CD4-positive, alpha-beta T cell treated with Interleukin-21 for 1 hour (primary cell): ENCODE results near the gene MGAT5B.
A peak's percentile ranks its signal among the peaks of the same experiment; 100 is the strongest.
"Not testable (repeated sequence)": the region's sequence is repeated elsewhere in the genome, so short reads cannot be mapped to it uniquely, and the experiment has no call there.

ENCODE experiments used
- DNase-seq: peaks from one replicate; pipeline ENCODE4 v3.0.0-alpha.2; 2020

MGAT5B gene

GRCh38 chr17:76849160-76849559 lies 19.0 kb upstream of the MGAT5B start:
- DNase-seq = not testable (repeated sequence)

DNA sequence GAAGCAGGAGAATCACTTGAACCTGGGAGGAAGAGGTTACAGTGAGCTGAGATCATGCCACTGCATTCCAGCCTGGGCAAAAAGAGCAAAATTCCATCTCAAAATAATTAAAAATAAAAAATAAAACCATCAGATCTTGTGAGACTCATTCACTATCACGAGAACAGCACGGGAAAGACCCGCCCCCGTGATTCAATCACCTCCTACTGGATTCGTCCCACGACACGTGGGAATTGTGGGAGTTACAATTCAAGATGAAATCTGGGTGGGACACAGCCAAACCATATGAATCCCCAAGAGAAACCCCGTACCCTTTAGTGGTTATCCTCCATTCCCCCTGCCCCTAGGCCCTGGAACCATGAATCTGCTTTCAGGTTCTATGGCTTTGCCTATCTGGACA lies 15.4 kb upstream of the MGAT5B start:
- DNase-seq = no peak

DNA sequence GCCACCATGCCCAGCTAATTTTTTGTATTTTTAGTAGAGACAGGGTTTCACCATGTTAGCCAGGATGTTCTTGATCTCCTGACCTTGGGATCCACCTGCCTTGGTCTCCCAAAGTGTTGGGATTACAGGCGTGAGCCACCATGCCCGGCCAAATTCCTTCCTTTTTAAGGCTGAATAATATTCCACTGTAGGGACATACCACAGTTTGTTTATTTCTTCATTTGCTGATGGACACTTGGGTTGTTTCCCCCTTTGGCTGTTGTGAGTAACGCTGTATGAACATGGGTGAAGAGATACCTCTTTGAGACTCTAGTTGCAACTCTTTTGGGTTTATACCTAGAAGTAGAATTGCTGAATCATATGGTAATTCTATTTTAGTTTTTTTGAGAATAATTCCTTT lies 13.1 kb upstream of the MGAT5B start:
- DNase-seq = no peak

DNA sequence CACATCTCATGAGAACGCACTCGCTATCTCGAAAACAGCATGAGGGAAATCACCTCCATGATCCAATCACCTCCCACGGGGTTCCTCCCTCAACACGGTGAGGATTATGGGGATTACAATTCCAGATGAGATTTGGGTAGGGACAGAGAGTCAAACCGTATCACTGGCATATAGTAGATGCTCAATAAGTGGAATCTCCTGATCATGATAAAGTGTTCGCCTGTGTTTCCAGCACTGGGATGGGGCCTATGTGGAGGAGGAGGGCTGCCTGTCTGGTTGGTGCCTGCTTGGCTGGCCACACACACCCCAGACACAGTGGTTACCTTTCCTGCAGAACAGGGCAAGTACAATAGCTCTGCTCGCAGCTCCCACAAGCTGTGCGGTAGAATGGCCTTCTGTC lies 6.1 kb upstream of the MGAT5B start:
- no peak for DNase-seq

DNA sequence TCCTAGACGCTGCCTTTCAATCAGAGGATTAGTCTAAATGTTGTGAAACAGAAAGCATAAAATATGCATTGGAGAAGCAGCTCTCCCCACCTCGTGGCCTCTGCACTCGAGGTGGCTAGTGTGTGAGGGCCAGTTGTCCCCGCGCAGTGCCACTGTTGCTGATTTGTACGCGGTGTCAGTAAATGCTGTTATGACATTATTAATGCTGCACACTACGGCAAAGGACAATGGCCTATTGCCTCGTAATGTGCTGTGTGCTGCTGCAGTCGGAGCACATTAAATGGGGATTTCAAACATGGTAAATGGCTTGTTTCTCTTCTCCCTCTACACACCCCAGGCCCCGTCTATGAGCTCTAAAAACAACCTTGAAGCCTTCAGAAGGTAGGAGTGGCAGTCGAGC lies 5.7 kb upstream of the MGAT5B start:
- no peak for DNase-seq

DNA sequence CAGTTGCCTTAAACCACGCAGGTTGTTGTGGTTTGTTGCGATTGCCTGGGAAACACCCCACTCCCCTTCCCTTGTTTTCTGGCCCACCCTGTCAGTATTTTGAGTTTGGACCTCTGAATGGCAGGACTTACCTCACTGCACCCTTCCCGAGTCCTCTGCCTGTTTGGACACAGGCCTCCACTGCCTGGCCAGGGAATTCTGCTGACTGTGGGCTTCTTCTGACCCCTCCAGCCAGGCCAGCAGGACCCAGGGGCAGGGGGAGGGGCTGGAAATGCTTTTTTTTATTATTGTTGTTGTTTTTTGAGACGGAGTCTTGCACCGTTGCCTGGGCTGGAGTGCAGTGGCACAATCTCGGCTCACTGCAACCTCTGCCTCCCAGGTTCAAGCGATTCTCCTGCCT lies 4.2 kb upstream of the MGAT5B start:
- DNase-seq = no peak

DNA sequence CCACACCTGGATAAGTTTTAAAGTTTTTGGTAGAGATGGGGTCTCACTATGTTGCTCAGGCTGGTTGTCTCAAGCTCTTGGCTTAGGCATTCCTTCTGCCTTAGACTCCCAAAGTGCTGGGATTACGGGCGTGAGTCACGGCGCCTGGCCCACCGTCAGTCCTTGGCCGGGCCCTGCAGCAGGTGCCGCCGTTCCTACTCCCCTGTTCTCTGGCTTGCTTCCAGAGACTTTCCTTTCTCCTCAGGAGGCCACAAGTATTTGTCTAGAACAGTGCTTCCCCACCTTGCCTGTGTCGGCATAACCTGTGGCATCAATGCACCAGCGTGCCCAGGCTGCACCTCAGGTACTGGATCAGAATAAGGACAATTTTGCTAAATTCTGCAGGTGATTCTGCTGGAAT lies 3.0 kb upstream of the MGAT5B start:
- no peak for DNase-seq

DNA sequence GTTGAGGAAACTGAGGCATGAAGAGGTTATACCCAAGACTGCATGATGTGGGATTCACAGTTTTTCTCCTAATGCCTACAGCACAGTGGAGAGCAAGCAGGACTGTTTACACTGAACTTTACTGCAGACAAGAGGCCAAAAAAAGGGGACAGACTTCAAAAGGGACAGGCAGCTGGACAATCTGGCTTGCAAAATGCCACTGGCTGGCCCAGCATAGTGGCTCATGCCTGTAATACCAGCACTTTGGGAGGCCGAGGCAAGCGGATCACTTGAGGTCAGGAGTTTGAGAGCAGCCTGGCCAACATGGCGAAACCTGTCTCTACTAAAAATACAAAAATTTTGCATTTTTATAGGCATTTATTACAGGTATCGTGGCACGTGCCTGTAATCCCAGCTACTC lies 2.0 kb upstream of the MGAT5B start:
- no peak for DNase-seq

GRCh38 chr17:76866774-76867577 lies 1.2 kb upstream of the MGAT5B start:
- DNase-seq = no peak

DNA sequence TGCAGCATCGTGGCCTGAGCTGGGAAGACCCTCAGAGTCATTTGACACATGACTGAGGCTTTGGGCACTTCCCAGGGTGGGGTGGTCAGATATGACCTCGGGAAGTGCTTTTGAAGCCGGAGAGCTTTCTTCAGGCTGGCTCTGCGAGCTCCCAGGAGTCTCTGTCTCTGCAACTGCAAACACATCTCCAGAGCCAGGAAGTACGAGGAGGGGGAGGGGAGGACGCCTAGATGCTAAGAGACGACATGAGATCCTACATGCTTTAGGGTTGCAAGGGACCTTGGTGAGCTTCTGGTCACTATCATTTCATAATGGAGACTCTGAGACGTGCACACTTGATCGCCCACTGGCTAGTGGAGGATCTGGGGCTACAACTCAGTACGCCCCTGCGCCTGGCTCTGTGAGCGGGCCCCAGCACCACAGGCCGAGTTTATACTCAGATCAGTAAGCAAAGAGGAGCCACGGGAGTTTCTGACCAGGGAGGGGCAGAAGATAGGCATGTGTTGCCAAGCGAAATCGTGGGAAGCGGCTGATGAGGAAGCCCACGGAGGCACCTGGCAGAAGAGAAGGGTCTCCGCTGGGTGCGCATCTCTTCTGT lies 527 bp upstream of the MGAT5B start:
- no peak for DNase-seq

- DNase-seq = peak; percentile 8
Observed at GRCh38 chr17:76868669-76869495, 678 bp downstream of the MGAT5B start.

DNA sequence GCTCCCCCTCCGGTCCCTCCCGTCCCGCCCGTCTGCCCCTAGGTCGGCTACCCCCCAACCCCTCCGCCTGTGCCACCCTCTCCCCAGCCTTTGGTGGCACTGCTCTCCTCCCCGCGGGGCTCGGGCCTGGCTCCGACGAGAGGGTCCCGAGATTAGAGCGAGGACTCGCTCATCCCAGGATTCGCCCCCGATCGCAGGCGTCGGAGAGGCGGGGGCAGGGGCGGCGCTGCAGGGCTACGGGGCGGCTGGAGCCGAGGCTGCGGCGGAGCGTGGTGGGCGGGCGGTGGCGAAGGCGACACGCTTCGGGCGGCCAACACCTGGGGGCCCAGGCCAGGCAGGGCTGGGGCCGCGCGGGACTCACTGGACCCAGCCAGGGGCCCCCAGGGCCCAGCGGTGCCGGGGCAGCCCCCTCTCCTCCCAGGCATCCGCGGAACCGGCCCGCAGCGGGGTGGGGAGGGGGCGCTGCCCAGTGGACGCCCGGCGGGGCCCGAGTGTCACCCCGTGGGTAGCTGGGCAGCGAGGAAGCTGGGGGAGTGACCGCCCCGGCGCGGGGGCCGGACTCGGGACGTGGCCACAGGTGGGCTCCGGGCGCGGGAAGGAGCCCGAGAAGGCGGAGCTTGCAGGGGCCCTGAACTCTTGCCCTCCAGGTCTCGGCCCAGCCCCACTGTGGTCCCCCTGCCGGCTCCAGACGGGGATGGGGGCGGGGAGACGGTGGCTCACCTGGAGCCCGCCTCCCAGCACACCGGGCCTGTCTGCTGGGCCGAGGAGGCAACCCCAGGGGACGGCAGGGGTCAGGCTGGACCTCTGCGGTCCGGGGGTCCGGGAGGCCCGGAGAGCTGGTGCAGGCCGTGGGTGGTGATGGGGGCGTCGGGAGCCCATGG lies 1.5 kb downstream of the MGAT5B start:
- no peak for DNase-seq

DNA sequence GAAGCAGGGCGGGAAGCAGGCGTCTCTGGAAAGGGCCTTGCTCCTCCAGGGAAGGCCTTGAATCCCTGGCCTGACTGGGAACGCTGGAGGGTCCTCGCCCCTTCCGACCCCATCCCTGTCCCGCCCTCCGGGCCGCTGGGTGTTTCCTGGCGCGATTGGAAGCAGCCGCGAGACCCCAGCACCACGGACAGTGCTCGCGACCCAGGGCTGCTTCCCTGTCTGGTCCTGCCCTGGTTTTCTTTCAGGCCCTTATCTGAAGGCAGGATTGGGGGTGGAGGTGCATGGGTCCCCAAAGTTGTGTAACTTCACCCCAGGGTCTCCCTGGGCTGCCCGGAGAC lies 2.1 kb downstream of the MGAT5B start:
- no peak for DNase-seq

GRCh38 chr17:76871668-76872067 lies 3.5 kb downstream of the MGAT5B start:
- DNase-seq = no peak

GRCh38 chr17:76872221-76872873 lies 4.1 kb downstream of the MGAT5B start:
- DNase-seq = no peak

DNA sequence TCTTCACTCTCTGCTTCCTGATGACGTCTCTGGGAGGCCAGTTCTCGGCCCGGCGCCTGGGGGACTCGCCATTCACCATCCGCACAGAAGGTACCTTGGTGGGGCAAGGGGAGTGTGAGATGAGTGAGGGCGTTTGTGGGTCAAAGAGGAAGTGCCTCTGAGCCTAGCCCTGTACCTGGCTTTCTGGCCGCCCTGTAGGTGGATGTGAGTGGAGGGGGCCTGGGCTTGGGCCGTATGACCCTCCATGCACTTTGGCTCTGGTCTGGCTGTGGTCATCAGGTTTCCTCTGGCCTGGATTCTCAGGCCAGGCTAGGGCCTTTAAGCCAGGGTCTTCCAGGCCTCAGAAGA lies 4.6 kb downstream of the MGAT5B start:
- DNase-seq = no peak

GRCh38 chr17:76873856-76874255 lies 5.7 kb downstream of the MGAT5B start:
- DNase-seq = no peak

GRCh38 chr17:76877437-76877836 lies 9.2 kb downstream of the MGAT5B start:
- no peak for DNase-seq

DNA sequence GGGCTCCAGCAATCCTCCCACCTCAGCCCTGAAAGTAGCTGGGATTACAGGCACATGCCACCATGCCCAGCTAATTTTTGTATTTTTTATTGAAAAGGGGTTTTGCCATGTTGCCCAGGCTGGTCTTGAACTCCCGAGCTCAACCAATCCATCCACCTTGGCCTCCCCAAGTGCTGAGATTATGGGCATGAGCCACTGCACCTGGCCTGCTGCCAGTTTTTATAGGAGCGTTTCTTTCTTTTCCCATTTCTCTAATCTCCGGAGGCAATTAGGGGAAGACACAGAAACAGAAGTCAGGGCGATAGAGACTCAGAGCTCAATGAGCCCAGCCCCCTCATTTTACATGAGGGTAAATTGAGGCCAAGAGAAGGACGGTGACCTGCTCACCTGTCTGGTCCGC lies 10.4 kb downstream of the MGAT5B start:
- no peak for DNase-seq

GRCh38 chr17:76879254-76879653 lies 11.1 kb downstream of the MGAT5B start:
- DNase-seq = no peak

DNA sequence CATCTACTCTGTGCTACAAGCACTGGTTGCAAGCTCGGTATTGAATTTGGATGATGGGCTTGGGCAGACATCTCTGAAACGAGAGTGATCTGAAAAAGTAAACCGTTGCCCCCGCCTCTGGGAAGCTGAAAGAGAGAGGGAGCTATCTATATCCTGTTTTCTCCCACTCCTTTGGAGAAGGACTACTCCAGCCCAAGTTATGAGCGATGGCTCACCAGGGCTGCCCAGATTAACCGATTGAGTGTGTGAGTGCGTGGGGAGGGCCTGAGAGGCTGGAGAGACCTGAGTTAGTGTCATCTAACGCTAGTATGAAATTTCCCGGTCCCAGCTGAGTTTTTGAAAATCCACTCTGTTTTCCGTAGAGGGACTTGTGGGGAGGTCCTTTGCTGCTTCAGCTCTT lies 11.5 kb downstream of the MGAT5B start:
- DNase-seq = no peak

DNA sequence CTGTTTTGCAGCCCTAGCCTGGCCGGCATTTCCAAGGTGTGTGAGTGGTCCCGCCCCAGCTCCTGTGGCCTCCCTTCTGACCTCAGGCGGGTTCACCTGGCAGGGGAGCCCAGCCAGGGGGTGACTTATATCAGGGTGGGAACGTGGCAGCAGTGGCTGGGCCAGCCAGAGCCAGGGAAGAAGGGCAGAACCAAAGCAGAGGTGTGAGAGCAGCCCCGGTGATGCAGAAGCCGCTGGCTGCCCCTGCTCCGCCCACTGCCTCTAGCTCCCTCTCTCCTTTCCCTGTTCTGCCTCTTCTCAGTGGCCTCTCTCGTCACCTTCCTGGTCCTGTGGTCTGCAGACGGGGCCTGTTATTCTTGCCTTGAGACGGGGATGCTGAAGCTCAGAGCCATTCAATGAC lies 12.1 kb downstream of the MGAT5B start:
- no peak for DNase-seq

DNA sequence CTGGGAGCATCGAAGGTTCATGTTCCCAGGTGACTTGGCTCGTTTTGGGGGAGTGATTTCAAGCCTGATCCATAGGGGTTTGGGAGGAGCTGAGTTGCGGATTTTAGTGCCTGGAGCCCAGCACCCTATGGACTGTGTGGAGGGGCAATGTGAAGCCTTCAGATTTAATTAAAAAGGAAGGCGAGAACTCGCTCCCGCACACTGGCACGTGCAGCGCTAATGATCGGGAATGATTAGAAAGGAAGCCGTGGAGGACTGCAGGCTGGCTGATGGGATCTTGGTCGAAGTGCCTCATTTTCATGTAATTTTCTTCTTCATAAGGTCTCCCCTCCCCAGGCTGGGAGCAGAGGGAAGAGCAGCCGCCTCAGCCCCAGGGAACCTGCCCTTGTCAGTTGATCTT lies 12.8 kb downstream of the MGAT5B start:
- no peak for DNase-seq
